ENCODE data around the gene MYOZ2.

DNA sequence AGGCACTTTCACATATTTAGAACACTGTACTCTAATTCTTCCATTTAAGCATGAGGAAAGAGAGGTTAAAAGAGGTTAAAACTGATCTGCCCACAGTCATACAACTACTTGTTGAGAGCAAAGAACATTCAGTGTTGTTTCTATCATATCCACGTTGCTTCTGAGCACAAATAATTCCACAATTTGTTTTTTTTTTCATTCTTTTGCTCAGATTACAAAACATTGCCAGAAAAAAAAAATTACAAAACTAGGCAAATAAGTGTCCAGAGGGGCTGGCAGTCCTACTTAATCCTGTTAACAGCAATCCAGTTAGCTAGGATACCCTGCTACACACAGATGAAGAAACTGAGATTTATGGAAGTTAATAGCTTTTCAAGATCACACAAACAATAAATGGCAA, 70.5 kb downstream of the MYOZ2 start:
- TF ChIP-seq POLR2AphosphoS5 (IDR thresholded peaks at IDR 0.05; ENCODE audit: insufficient read depth, low read depth, low read length) (no peak), POLR2A (IDR thresholded peaks at IDR 0.05; ENCODE audit: low read depth, low read length) (no peak), EZH2 (IDR thresholded peaks at IDR 0.05; ENCODE audit: borderline replicate concordance, low read depth, low read length, severe bottlenecking) (no peak)
- TF ChIP-seq, protein P1, sequence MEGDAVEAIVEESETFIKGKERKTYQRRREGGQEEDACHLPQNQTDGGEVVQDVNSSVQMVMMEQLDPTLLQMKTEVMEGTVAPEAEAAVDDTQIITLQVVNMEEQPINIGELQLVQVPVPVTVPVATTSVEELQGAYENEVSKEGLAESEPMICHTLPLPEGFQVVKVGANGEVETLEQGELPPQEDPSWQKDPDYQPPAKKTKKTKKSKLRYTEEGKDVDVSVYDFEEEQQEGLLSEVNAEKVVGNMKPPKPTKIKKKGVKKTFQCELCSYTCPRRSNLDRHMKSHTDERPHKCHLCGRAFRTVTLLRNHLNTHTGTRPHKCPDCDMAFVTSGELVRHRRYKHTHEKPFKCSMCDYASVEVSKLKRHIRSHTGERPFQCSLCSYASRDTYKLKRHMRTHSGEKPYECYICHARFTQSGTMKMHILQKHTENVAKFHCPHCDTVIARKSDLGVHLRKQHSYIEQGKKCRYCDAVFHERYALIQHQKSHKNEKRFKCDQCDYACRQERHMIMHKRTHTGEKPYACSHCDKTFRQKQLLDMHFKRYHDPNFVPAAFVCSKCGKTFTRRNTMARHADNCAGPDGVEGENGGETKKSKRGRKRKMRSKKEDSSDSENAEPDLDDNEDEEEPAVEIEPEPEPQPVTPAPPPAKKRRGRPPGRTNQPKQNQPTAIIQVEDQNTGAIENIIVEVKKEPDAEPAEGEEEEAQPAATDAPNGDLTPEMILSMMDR (IDR thresholded peaks at IDR 0.05; ENCODE audit: extremely low read depth in 1 of 2, insufficient read depth in 1 of 2, low read depth in 1 of 2, low read length in 2 of 2): no peak
- TF ChIP-seq, protein P2, sequence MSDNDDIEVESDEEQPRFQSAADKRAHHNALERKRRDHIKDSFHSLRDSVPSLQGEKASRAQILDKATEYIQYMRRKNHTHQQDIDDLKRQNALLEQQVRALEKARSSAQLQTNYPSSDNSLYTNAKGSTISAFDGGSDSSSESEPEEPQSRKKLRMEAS (IDR thresholded peaks at IDR 0.05; ENCODE audit: insufficient read depth, insufficient read length): no peak

All from endothelial cell of umbilical vein (primary cell).